Activated CD8-positive, alpha-beta memory T cell treated with anti-CD3 and anti-CD28 coated beads for 4 hours (primary cell): ENCODE data around the gene RAD51B.
"Not testable (repeated sequence)": the region's sequence is repeated elsewhere in the genome, so short reads cannot be mapped to it uniquely, and the experiment has no call there.

Experiments used
- DNase-seq, 2 donors: peaks; one replicate each; pipeline ENCODE4 v3.0.0-alpha.2; 2020; ENCODE audit warnings: low read depth in 2 of 2

Gene RAD51B

DNA sequence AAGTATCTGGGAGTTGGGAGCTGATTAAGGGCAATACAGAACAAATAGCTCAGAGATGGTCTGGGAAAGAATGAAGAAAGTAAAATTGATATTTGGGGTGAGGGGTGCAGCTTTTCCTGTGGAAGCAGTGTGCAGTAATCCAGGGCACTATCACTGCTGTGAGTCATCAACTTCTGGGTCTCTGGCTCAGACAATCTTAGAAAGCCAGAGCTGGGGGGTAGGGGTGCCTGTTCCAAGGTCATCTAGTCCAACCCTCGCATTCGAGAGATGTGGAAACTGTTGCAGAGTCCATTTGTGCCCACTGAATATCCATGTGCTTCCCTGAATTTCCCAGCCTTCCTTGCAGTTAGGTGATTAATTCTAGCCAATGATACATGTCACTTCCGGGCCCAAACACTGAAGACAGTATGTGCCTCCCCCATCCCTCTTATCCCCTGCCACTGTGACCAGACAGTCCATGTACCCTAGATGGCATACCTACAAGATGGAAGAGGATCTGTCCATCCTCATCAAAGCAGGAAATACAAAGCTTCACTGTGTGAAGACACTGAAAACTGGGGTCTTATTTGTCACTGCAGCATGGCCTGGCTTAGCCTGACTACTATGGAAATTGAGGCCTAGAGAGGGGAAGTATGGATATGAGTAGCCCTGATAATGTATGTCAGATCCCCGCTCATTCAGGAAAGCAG, 921.4 kb downstream of the RAD51B start:
- DNase-seq = no peak

DNA sequence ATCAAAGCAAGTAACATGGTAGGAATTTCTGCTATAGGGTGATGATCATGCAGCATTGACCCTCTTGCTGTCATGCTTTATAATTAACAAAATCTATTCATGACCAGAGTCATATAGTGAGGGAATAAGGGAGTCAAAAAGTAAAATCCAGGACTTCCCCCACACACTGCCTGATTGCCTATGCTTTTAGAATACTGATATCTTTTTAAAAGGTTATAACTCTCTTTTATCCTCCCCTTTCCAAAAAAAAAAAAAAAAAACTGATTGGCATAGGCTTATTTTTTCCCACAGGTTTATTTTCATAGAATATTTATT, 921.9 kb downstream of the RAD51B start:
- DNase-seq = no peak

DNA sequence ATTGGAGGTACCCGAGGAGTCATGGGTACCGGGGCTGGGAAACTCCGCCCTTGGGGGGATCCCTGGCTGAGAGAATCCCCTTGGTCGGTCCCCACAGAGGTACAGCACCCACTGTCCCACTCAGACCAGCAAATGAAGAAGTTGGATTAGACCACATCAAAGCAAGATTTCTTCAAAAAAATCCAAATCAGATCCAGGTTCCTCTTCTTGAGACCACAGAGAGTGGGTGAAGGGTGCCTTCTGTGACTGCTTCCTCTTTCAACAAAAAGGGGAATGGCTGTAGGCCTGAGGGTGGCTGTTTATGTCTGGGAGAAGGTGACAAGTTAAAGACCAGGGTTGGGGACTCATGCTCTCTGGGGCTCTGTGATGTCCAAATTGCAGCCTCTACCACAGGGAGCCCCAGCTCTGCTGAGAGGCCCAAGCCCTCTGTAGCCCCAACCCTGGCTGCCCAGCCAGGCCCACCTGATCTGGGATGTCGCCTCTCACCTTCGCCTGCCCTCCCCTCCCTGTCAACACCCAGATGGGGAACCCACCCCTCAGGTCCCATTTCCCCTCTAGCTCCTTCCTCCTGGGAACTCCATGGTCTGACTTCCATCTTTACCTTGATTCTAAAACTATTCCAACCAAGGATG, 922.4 kb downstream of the RAD51B start:
- no peak for DNase-seq

DNA sequence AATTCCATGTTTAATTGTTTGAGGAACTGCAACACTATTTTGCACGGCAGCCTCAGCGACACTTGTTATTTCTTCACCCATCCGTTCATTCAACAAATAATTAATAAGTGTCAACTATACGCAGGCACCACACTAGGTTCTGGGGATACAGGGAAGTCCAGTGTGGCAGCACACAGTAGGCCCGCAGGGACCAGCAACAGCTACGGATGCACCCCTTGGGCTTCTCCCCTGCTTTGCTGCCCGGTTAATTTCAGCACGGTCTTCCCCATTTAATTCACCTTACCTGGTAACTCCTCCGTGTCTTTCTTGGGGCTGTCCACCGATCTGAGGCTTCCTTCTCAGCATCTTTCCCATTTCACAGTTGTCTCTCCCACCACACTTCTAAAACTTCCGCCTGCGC, 925.0 kb downstream of the RAD51B start:
- DNase-seq = no peak

DNA sequence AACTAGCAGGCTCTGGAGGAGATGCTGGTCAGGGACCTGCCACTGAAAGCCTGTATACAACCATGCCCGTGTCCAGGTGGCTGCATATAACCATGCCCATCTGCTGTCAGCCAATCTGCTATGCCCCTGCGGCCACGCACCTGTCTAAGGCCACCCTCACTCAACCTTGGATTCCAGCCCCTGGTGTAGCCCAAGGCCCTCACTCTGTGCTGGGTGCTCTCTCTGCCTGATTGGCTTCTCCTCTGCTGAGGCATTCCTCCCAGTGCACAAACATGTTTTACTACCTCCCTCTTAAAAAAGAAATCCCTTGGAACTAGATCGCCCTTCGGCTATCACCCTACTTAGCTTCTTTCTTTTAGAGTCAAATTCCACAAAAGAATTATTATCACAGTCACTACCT, 927.8 kb downstream of the RAD51B start:
- no peak for DNase-seq

DNA sequence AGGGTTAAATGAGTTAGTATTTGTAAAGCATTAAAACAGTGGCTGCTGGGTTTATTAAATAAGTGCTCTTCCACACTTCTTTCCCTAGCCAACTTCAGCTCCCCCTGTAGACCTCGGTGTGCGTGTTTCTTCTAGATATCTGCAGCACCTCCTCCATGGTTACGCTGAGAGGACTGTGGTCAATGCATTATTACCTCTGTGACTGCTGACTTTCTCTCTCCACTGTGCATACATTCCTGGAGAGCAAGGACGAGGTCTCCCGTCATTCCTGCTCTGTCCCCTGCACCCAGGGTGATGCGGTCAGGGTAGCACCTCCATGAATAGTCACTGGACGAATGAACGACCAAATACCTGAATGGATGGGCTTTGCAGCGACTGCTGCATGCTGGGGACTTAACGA, 928.7 kb downstream of the RAD51B start:
- DNase-seq = no peak

DNA sequence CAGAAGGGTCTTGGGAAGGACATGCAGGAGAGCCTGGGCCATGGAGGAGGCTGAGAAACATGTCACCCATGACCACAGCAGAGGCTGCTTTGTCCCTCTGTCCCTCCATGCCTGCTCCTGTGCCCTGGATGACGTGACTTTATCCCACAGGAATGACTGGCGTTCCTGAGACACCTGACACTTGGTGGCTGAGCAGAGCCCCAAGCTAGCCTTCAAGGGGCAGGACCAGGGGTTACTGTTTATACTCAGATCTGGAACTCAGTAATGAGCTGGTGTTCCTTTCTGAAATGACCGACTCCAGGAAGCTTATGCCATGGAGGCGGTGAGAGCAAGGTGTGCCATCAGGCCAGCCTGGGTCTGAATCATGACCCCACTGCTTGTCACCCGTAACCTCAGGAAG, 929.1 kb downstream of the RAD51B start:
- no peak for DNase-seq

DNA sequence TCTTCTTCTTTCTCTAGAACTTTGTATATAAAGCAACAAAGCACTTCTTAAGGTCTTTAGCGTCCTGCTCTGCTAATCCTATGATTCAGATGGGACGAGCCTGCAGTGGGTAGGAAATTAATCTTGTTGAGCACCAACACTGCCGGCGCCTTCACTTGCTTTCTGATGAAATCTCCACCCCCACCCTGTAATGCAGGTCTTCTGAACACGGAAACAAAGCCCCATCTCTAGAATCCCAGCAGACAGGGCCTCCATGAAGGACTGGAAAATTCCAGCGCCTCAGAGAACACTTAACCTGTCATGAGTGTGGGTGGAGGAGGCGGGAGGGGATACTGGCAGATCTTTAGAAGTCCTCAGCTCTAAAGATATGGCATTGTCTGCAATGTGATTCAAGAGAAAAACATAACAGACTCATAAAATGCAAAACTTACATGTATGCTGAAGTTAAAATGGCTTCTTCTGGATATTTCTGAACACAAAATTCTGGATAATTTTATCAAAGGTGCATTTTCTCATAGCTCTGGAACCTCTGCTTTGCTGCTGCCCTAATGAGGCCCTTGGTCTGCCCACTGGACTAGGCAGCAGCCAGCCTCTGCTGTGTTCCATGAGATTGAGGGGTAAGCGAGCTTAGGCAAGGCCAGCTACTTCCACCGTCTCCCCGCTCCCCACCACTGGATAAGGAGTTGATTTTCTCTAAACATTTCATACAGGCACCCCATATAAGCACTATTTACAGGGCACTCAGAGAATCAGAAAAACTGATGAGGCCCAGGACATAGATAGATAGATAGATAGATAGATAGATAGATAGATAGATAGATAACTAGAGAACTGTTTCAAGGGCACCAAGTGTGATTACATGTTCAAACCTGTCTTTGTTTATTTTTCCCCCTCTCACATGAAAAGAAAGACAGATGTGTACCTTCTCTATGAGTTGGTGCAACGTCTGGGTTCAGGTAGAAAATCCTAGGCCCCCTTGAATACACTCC, 930.2 kb downstream of the RAD51B start:
- no peak for DNase-seq

DNA sequence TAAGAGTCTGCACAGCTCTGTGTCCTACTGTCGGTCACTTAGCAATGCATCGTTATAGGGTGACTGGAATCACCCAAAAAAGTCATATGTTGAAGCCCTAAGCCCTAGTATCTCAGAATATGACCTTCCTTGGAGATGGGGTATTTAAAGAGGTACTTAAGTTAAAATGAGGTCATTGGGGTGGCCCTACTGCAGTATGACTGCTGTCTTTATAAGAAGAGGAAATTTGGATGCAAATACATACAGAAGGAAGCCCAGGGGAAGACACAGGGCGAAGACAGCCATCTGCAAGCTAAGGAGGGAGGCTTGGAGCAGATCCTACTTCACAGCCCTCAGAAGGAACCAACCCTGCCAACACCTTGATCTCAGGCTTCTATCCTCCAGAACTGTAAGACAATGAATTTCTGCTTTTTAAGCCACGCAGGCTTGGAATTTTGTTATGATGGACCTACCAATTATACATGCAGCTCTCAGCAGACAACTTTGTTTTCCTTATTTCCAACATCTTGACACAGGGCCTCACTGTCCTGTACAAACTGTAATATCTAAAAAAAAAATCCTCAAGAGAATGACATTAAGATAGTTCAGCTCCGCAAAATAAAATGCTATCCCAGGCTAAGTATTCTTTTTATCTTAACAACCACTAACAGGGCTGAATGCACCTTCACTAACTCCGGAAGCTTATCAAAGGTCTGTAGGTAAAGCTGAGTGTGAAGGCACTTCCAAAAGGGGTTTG, 932.9 kb downstream of the RAD51B start:
- no peak for DNase-seq

DNA sequence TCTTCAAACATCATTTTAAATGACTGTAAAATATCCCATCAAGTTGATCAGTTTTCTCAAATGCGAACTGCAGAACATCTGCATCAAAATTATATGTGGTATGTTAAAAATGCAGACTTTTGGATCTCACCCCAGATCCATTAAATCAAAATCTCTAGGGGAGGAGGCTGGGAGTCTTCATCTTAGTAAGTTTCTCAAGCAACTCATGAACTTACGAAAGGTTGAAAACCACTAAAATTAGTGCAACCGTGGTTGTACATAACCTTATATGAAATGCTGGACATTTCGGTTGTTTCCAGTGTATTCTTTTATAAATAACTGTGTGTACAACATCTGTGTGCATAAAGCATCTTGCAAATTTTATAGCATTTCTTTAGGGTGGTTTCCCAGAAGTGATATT, 934.1 kb downstream of the RAD51B start:
- DNase-seq = no peak

DNA sequence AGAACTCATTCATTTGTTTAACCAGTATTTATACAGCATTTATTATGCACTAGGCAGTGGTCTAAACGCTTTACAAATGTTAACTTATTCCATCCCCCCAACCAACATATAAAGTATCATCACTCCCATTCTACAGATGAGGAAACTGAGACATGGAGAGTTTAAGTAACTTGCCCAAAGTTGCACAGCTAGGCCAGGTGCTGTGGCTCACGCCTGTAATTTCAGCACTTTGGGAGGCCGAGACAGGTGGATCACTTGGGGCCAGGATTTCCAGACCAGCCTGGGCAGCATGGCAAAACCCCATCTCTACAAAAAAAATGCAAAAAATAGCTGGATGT, 935.4 kb downstream of the RAD51B start:
- no peak for DNase-seq

DNA sequence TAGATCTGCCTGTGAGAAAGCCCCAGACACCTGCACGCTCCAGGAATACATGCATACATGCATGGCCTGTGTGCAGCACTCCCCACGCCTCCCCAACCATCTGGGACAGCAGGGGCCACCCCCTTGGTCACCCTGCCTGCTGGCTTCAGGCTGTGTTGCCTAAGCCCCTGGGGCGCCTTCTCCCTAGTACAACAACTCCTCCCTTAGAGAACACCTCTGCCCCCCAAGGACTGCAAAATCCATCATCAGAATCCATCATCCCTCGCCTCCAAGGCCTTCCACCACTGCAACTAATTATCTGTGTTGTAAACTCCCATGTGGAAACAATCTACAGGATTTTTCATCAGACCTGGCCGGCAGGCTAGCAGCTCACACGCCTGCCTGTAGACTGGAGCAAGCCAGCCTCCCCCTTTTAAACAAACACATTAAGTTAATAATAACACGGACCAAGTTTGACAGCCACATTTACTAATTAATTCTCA, 936.5 kb downstream of the RAD51B start:
- DNase-seq = no peak

DNA sequence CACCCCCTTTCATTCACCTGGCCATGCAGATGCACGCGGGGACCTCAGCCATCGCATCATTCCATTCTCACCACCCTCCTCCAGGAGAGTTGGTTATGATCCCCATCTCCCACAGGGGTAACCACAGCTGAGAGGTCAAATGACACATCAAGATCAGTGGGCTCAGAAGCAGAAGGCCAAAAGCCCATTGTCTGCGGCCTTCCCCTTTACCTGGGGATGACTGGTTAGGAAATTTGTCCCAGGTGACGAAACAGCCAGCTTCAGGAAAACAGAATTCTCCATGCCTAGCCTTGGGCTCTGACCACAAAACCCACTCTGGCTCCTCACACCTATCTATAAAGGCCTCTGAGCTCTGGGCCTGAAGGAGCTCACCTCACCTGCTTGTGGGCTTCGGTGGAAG, 937.2 kb downstream of the RAD51B start:
- no peak for DNase-seq

DNA sequence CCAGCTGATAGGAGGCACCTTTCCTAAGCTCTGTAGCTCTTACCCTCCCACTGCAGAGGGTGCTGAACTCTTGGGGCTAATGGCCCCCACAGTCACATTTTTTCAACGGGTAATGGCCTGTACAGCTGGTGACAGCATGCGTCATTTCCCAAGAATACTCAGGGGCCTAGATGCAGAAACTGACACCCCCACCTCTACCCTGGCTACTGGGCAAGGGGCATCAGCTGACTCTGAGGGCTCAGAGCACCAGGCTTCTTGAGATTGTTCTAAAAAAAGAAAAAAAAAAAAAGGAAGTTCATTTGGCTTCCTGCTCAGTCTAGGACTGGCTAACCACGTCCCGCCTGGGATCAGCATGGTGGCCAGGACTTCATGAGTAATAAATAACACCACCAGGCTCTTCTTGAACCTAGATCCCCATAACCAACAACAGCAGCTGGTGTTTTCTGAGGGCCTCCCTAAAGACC, 938.1 kb downstream of the RAD51B start:
- no peak for DNase-seq

DNA sequence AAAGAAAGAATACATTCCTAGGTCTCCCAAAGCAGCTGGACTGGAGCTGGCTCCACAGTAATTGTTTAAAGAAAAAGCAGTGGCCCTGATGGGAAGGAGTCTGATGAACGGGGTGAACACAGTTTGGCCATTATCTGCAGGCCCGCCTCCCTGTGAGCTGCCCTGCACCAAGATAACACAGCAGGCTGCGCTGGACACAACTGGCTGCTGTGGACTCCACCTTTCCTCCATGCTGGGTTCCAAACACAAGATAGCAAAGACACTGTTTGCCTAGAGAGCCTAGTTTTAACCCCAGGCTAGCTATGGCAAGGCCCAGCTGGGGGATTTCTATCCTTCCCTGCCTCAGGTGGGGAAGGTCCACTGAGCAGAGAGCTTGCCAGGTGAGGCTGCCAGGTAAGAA, 938.7 kb downstream of the RAD51B start:
- DNase-seq = no peak

DNA sequence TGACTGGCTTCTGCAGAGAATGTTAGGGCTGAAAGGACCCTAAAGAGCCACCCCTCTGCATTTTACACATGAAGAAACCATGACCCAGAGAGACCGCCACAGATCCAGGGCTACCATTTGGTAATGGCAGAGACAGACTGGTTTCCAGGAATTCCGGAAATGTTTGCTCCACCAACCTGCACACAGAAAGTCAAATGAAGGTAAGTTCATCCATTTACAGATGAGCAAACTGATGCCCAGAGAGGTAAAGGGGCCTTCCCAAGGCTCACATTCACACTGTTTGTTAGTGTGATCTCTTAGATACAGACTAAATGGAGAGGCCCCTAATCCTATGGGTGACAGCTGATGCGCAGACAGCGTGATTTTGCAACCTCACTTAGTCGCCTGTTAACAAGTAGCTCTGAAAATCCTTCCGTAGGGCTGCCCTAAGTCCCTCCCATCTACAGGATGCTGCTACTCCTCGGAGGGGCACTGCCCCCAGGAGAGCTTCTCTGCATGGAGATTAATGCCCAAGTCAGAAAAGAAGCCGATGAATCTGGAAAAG, 939.5 kb downstream of the RAD51B start:
- no peak for DNase-seq

DNA sequence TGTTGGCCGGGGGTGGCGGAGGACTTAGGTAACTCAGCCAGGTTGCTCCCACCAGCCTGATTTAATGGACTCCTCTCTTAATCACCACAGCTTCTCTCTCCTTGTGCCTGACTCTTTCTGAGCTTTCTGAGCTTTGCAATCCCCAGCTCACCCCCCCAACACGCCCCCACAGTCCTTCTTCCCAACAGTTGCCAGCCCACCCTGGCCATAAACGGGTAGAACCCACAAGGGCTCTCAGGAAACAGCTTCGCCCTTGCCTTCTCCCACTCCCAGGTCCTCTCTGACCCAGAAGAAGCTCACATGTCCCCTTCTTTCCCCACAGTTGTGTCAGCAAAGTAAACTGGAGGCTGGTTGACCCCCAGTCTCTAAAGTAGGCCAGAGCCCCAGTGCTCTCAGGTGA, 940.4 kb downstream of the RAD51B start:
- DNase-seq = no peak

DNA sequence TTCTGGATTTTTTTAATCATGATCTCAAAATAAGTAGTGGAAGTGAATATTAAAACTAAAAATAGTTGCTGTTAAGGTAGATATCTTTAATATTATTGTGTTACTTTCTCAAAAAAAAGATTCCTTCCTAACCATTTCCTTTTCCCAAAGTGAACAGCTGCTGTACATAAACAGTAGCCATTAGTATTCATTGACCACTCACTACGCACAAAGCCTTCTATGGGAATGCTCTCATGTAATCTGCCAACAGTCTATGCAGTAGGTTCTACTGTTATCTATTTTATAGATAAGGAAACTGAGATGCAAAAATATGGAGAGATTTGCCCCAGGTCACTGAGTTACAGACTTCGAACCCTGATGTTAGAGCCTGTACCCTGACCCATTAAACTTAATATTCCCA, 941.2 kb downstream of the RAD51B start:
- DNase-seq = no peak

DNA sequence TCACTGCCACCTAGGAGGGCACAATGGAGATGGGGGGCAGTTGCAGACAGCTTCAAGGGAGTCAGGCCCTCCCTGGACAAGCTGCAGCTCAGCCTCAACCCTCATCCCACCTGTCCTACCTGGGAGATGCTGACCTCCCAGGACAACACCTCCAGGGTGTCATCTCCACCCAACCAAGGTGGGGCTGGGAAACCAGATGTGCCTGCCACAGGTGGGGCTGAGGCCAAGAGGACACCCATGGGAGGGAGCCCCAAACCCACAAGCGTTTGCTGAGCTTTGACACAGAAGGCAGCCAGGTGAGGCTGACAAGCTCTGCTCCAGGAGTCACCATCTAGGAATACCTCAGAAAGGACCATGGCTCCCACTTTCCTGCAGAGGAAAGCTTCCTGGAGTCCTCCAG, 941.8 kb downstream of the RAD51B start:
- no peak for DNase-seq

DNA sequence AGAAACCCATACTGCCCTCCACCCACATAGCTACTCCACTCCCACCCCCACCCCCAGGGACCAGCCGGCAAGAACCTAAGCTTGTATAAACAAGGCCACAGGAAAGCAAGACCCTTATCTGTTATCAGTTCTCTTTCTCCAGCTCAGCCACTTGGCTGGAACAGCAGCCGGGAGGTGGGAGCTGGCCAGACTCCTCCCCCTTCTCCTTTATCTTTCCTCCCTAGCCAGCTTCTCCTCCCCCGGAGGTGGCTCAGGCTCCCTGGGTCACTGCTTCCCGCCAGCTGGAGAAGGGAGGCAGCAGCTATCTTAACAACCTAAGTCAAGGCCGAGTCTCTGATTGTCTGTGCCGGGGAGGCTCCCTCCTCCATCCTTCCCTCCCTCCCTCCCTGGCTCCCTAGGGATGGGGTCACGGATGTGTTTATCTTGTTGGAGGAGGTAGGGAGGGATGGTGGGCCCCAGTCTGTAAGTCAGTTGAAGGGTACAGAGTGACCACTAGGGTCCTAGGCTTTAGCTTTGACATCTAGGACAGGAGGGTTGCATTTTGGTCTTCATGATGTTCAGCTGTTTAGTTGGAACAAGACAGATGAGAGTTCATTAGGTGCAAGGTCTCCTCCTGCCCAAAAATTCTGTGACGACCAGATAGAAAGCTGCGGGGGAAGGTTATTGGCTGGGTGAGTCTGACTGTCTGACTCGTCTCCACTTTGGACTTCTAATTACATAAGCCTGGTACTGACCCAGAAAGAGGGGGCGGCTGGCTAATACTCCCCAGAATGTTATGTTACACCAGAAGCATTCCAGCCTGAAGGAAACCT, 943.6 kb downstream of the RAD51B start:
- DNase-seq = no peak

DNA sequence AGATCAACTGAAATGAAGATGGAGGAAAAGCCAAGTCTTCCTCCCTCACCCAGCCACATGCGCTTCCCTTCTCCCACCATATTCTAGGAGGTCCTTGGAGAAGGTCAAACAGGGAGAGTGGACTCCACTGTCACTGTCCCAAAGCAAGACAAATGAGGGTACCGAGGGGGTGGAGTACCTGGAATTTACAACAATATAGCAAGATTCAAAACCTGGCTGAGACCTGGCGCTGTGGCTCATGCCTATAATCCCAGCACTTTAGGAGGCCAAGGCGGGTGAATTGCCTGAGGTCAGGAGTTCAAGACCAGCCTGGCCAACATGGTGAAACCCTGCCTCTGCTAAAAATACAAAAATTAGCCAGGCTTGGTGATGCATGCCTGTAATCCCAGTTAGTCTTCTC, 944.3 kb downstream of the RAD51B start:
- not testable (repeated sequence) for DNase-seq
